Measurements from ENCODE around the gene PROSER1.

GRCh38 chr13:39020853-39021462 is 16.9 kb downstream of the PROSER1 start:
- TF ChIP-seq CTCF (IDR thresholded peaks at IDR 0.05; ENCODE audit: insufficient read depth, low read length) (no peak), GABPA (IDR thresholded peaks at IDR 0.05; ENCODE audit: low read depth) (no peak), REST (IDR thresholded peaks at IDR 0.05; ENCODE audit: insufficient replicate concordance, low read depth) (no peak), POLR2AphosphoS5 (IDR thresholded peaks at IDR 0.05; ENCODE audit: low read depth) (no peak)

All from HL-60 (cell line).